GM19240 (cell line): ENCODE data around the gene ACSL3.
"Not testable (repeated sequence)": the region's sequence is repeated elsewhere in the genome, so short reads cannot be mapped to it uniquely, and the experiment has no call there.

ENCODE experiments used
- DNase-seq: peaks from one replicate; pipeline ENCODE4 v3.0.0; 2011; ENCODE audit warnings: low spot score; ENCODE audit not compliant: insufficient read length

ACSL3 gene

DNA sequence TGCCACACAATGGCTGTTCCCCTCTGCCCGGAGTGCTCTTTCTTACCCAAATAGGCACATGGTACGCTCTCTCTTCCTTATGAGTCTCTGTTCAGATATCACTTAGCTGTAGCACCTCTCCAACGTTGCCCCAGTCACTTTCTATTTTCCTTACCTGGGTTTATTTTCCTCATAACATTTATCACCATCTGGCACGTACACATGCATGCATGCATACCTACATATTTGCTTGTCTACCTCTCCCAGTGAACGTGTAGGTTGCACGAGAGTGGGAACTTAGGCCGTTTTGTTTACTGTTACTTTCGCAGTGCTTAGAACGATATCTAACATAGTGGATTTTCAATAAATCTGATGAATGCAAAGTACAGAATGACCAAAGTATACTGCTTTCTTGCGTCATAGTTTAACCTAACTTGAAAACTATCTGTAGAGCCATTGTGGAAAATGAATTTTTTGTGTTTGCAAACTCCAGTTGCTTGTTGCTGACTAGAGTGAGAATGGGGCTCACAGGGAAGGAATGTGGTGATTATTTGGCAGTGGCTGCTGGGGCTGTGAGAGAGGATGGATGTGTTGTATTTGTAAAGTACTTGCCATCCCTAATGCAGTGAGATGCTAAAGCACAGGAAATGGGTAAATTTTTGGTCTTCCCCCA is 47.1 kb downstream of the ACSL3 start:
- DNase-seq, result no peak

DNA sequence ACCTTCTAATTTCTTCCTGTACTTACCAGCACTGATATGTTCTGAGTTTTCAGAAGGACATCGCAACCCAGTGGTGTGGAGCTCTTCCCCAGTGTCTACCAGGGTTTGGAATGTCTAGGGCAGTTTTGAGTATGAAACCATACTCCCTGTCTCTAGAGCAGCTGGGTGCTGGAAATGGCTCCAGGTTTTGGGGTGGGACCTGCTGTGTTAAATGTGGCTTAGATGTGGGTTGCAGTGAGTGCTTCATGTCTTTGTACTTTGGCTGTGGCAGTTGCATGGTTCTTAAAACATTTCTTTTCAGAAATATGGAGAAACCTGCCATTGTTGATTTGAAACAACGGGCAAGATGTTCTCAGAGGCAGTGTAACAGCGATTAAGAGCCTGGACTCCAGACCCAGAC is 48.5 kb downstream of the ACSL3 start:
- no peak for DNase-seq

GRCh38 chr2:222912117-222912516 is 51.3 kb downstream of the ACSL3 start:
- DNase-seq, result peak; percentile 60

DNA sequence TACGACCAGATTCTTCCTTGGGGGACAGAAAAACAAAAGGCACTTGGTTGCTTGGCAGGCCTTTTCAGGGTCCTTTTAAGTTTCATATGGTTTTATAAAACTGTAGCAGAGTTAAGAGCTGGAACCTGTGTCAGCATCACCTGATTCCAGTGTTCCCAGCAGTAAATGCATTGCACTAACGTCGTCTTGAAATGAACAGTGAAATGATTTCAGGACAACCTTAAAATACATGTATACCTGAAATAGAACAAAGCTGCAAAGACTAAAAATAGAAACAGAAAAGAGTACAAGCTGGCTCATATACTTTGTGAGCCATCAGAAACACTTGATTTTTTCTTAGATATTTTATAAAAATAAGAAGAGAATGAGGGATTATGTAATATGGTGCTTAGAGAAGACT is 51.9 kb downstream of the ACSL3 start:
- no peak for DNase-seq

- no peak for DNase-seq
These were observed 54.5 kb downstream of the ACSL3 start for GRCh38 chr2:222915092-222915957.

GRCh38 chr2:222916229-222917197 is 55.7 kb downstream of the ACSL3 start:
- DNase-seq, result no peak

DNA sequence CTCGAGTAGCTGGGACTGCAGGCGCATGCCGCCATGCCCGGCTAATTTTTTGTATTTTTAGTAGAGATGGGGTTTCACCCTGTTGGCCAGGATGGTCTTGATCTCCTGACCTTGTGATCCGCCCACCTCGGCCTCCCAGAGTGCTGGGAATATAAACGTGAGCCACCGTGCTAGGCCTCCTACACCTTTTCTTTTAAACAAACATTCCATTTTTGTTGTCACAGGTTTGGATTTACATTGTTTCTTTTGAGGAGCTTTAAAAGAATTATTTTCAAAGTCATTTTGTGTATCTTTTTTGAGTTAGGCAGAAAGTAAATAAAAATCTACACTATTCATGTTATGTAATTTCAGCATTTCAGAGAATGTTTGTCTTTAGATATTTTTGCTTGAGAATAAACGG is 56.4 kb downstream of the ACSL3 start:
- DNase-seq, result not testable (repeated sequence)

DNA sequence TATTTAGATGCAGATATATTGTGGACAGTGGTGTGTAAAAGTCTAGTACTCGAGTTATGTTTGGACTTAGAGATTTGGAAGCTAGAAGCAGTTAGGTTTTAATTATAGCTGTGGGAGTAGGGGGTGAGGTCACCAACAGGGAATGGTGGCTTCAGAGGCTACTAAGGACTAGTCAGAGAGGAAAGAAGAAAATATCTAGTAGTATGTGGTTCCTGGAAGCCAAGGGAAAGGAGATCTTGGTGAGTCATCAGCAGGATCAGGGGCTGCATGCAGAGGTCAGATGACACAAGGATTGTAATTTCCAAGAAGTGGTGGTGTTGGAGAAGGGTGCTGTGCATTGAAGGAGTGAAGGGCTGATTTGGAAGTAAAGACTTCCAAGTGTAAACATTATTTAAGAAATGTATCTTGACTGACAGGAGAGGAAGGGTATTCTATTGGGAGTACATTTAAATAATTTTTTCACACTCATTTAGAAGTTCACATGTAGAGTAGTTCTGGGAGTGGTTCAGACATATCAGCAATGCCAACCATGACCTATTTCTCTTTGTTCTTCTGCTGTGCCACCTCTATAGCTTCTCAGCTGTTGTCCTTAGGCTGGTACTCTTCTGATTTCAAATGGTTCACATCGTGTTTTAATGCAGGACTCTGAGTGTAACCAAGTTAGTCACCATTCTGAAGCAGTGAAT is 59.1 kb downstream of the ACSL3 start:
- no peak for DNase-seq

- no peak for DNase-seq
These were observed 59.9 kb downstream of the ACSL3 start for GRCh38 chr2:222920657-222921186.

GRCh38 chr2:222922019-222922800 is 61.4 kb downstream of the ACSL3 start:
- DNase-seq, result no peak

DNA sequence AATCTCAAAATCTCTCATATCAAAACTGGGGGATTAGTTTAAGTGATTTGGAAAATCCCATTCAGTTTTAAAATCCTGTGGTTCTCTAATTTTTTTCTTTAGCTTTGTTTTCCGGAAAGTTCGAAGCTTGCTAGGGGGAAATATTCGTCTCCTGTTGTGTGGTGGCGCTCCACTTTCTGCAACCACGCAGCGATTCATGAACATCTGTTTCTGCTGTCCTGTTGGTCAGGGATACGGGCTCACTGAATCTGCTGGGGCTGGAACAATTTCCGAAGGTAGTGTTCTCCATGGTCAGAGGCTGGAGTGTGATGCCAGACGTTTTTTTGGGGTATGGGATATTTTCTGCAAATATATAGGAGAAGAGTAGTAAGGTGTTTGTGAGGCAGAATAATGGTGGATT is 66.1 kb downstream of the ACSL3 start:
- no peak for DNase-seq

DNA sequence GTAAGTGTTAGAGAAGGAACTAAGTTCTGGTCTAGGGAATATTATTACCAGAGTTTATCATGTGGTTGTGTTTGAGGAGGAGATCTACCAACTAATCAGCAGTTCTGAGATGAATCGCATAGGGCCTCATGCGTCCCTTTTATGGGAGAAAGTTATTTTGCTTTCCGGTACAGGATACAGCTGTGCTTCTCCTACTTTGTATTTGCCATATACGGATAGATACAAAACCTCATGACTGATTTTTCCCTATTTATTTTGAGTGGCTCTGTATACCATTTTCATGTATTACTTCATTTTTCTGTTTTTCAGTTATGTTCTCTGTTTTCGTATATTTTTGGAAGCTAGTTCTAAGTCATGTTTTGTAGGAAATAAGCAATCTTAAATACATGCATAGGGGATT is 66.8 kb downstream of the ACSL3 start:
- DNase-seq, result no peak

- DNase-seq, result no peak
These were observed 67.5 kb downstream of the ACSL3 start for GRCh38 chr2:222928335-222928734.

DNA sequence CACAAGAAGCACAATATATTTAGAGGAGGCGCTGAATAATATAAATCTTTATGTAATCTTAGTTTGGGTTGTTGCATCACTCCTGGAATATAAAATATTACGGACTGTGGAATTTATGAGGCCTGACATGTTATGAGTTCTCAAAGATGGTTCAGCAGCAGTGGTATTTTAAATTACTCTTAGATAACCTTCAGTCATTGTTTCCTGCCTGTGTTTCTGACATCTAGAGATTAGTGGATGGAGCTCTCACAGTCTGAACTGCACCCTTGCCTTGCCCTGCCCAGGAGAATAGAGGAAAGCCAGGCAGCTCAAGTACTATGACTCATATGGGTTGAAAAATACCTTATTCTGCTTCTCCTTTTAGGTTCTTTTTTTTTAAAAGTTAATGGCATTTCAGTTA is 70.0 kb downstream of the ACSL3 start:
- no peak for DNase-seq

DNA sequence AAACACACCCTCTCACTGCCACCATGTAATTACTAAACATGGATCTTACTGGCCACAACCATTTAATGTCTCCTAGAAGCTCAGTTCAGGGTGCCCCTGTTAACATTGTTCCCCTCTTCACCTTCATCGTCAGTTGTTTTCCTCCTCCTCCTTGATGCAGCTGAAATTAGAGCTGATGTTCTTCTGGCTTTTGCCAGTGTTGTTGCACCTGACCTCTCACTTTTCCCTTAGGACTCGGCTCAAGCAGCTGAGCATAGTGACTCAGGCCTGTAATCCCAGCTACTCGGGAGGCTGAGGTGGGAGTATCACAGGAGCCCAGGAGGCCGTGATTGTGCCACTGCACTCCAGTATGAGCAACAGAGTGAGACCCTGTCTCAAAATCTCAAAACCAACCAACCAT is 70.8 kb downstream of the ACSL3 start:
- no peak for DNase-seq

DNA sequence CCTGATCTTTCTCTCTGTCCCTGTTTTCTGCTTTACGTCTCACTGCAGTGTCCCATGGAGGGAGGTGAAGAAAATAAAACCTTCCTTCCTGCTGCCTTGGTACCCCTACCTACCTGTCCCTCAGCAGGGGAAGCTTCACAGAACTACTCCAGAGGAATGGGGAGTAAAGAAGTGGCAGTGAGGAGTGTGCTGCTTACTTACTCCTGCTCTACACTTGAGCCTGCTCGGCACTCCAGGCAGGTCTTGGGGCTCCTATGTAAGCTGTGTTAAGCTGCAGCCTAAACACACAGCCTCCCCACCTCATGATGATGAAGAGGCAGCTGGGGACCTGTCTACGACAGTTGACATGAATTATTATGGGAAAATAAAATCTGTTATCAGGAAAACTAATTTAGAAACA is 72.6 kb downstream of the ACSL3 start:
- no peak for DNase-seq

DNA sequence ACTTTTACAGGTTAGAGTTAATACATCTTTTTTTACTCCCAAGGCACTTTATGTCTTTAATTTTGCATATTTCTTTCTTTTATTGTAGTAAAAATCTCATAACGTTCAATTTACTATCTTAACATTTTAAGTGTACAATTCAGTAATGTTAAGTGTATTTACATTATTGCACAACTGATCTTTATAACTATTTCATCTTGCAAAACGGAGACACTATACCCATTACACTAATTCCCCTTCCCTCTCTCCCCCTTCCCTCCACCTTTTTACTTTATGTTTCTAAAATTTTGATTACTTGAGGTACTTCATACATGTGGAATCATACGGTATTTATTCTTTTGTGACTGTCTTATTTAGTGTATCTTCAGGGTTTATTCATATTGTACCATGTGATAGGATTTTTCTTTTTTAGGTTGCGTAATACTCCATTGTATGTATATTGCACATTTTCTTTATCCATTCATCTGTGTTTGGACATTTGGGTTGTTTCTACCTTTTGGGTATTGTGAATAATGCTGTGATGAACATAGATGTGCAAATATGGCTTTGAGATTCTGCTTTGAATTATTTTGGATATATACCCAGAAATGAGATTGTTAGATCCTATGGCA is 75.0 kb downstream of the ACSL3 start:
- DNase-seq, result no peak

- DNase-seq, result no peak
These were observed 75.9 kb downstream of the ACSL3 start for GRCh38 chr2:222936705-222937104.

DNA sequence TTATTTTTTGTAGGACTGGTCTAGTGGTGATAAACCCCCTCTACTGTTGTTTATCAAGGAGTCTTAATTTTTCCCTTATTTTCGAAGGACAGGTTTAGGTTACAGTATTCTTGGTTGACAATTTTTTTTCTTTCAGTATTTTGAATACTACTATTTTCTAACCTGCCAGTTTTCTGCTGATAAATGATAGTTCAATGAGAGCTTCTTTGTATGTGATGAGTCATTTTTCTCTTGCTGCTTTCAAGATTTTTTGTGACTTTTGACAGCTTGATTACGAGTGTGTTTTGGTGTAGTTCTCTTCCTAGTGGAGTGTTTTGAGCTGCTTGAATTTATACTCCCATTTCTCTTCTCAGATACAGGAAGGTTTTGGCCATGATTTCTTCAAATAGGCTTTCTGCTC is 77.5 kb downstream of the ACSL3 start:
- no peak for DNase-seq
